Ectodermal cell (in vitro differentiated cells): ENCODE measurements around the gene C12orf60.

Experiments
- H3K27ac ChIP-seq: 2 replicates; pipeline ENCODE4 v1.7.0; 2013; ENCODE audit warnings: mild to moderate bottlenecking, low read depth, low read length; ENCODE audit not compliant: insufficient read depth, poor library complexity, severe bottlenecking
- H3K27me3 ChIP-seq: 2 replicates; pipeline ENCODE4 v1.7.0; 2013; ENCODE audit warnings: mild to moderate bottlenecking, low read length; ENCODE audit not compliant: insufficient read depth, control insufficient read depth, poor library complexity, severe bottlenecking
- H3K36me3 ChIP-seq: one replicate; pipeline ENCODE4 v1.7.0; 2013; ENCODE audit warnings: low read length; ENCODE audit not compliant: control insufficient read depth, insufficient read depth
- H3K4me1 ChIP-seq: one replicate; pipeline ENCODE4 v1.7.0; 2013; ENCODE audit warnings: low read length; ENCODE audit not compliant: control insufficient read depth, insufficient read depth
- H3K4me3 ChIP-seq: 2 replicates; pipeline ENCODE4 v1.7.0; 2013; ENCODE audit warnings: low read depth, low read length, control low read depth; ENCODE audit not compliant: insufficient read depth
- H3K9me3 ChIP-seq: 2 replicates; pipeline ENCODE4 v1.7.0; 2013; ENCODE audit warnings: mild to moderate bottlenecking, low read length, moderate library complexity; ENCODE audit not compliant: control insufficient read depth
- WGBS, 2 experiments: methylation state at CpG; one replicate each; pipeline ENCODE4 v1.1.7; 2013; ENCODE audit warnings: missing lambda C conversion rate in 2 of 2; 5-methylcytosine and 5-hydroxymethylcytosine counted together

Gene C12orf60

GRCh38 chr12:14810167-14810952 is 6.9 kb downstream of the C12orf60 start:
- no peaks in the 10 kb centered on the region for H3K4me1 ChIP-seq
- H3K36me3 ChIP-seq: no peaks in the 10 kb centered on the region
- H3K9me3 ChIP-seq: no peaks in the 10 kb centered on the region
- H3K27ac ChIP-seq: no peak overlapping the region
- WGBS, 2 experiments: 88 to 95% methylated on average over 3 to 4 of the region's 5 CpGs
- no peaks in the 10 kb centered on the region for H3K27me3 ChIP-seq
- H3K4me3 ChIP-seq: no peak overlapping the region

GRCh38 chr12:14810953-14811483 is 7.5 kb downstream of the C12orf60 start:
- H3K36me3 ChIP-seq: no peaks in the 10 kb centered on the region
- WGBS, 2 experiments: 82 to 96% methylated on average over 1 of the region's 1 CpG
- no peaks in the 10 kb centered on the region for H3K4me1 ChIP-seq
- no peak overlapping the region for H3K27ac ChIP-seq
- H3K4me3 ChIP-seq: no peak overlapping the region
- H3K27me3 ChIP-seq: no peaks in the 10 kb centered on the region
- no peaks in the 10 kb centered on the region for H3K9me3 ChIP-seq

GRCh38 chr12:14811486-14811885 is 8.0 kb downstream of the C12orf60 start:
- Histone ChIP-seq H3K9me3 (no peaks in the 10 kb centered on the region), H3K4me1 (no peaks in the 10 kb centered on the region), H3K4me3 (no peak overlapping the region), H3K27ac (no peak overlapping the region), H3K27me3 (no peaks in the 10 kb centered on the region), H3K36me3 (no peaks in the 10 kb centered on the region)
- 88 to 100% methylated on average over 2 of the region's 2 CpGs for WGBS, 2 experiments

- Histone ChIP-seq H3K4me1 (no peaks in the 10 kb centered on the region), H3K27me3 (no peaks in the 10 kb centered on the region), H3K4me3 (no peak within 1 kb of the TSS), H3K36me3 (no peaks in the 10 kb centered on the region), H3K9me3 (no peaks in the 10 kb centered on the region), H3K27ac (no peak within 1 kb of the TSS)
- 92 to 100% methylated on average over 2 of the region's 3 CpGs for WGBS, 2 experiments
These were observed 10.5 kb downstream of the C12orf60 start, which contains the start of gene SMCO3 for GRCh38 chr12:14814014-14814413. Gene SMCO3, minus strand, starts transcription at chr12:14814182. Its CDS starts 7,502 bp downstream, at chr12:14806680.

GRCh38 chr12:14824012-14824634 is 20.7 kb downstream of the C12orf60 start:
- no peak overlapping the region for H3K27ac ChIP-seq
- H3K27me3 ChIP-seq: no peaks in the 10 kb centered on the region
- no peak overlapping the region for H3K4me3 ChIP-seq
- no peaks in the 10 kb centered on the region for H3K9me3 ChIP-seq
- no CpG with 5 or more reads among the region's 1 CpG for WGBS, 2 experiments
- H3K4me1 ChIP-seq: no peaks in the 10 kb centered on the region
- H3K36me3 ChIP-seq: no peaks in the 10 kb centered on the region

- Histone ChIP-seq H3K9me3 (no peaks in the 10 kb centered on the region), H3K36me3 (no peaks in the 10 kb centered on the region)
These were observed 21.8 kb downstream of the C12orf60 start for GRCh38 chr12:14825256-14825655.

GRCh38 chr12:14826491-14826890 is 23.0 kb downstream of the C12orf60 start:
- H3K9me3 ChIP-seq: no peaks in the 10 kb centered on the region
- H3K4me3 ChIP-seq: no peak overlapping the region
- no peaks in the 10 kb centered on the region for H3K27me3 ChIP-seq
- no peaks in the 10 kb centered on the region for H3K36me3 ChIP-seq
- H3K27ac ChIP-seq: no peak overlapping the region
- 93 to 95% methylated on average over 5 of the region's 5 CpGs for WGBS, 2 experiments
- no peaks in the 10 kb centered on the region for H3K4me1 ChIP-seq

More at GRCh38 chr12:14825256-14825655, 21.8 kb downstream of the C12orf60 start:
- no peaks in the 10 kb centered on the region for H3K4me1 ChIP-seq
- no peaks in the 10 kb centered on the region for H3K27me3 ChIP-seq
- H3K4me3 ChIP-seq: no peak overlapping the region
- H3K27ac ChIP-seq: no peak overlapping the region

- Histone ChIP-seq H3K9me3 (no peaks in the 10 kb centered on the region), H3K27me3 (no peaks in the 10 kb centered on the region), H3K4me1 (no peaks in the 10 kb centered on the region), H3K27ac (no peak overlapping the region), H3K36me3 (no peaks in the 10 kb centered on the region), H3K4me3 (no peak overlapping the region)
- 83 to 93% methylated on average over 2 of the region's 2 CpGs for WGBS, 2 experiments
These were observed 23.6 kb downstream of the C12orf60 start for GRCh38 chr12:14827043-14827442.

- H3K9me3 ChIP-seq: no peaks in the 10 kb centered on the region
- H3K4me1 ChIP-seq: no peaks in the 10 kb centered on the region
- no peak overlapping the region for H3K27ac ChIP-seq
- no peaks in the 10 kb centered on the region for H3K27me3 ChIP-seq
- no peaks in the 10 kb centered on the region for H3K36me3 ChIP-seq
- H3K4me3 ChIP-seq: no peak overlapping the region
These were observed 25.4 kb downstream of the C12orf60 start for GRCh38 chr12:14828892-14829291.

- Histone ChIP-seq H3K27ac (no peak overlapping the region), H3K9me3 (no peaks in the 10 kb centered on the region), H3K4me3 (no peak overlapping the region), H3K4me1 (no peaks in the 10 kb centered on the region), H3K36me3 (no peaks in the 10 kb centered on the region), H3K27me3 (no peaks in the 10 kb centered on the region)
- WGBS, 2 experiments: 100% methylated on average over 3 of the region's 3 CpGs; no CpG with 5 or more reads in 1 of the 2 experiments
These were observed 29.9 kb downstream of the C12orf60 start for GRCh38 chr12:14833336-14833735.
